NCI-H1436 (cell line): ENCODE measurements around the gene GREB1L.
"Not testable (repeated sequence)": the region's sequence is repeated elsewhere in the genome, so short reads cannot be mapped to it uniquely, and the experiment has no call there.

Experiments
- DNase-seq: peaks from one replicate; lab custom pipeline; 2025; lab: John Stamatoyannopoulos, UW

The GREB1L gene

GRCh38 chr18:21264651-21265050 lies 22.6 kb downstream of the GREB1L start:
- DNase-seq, result no peak

DNA sequence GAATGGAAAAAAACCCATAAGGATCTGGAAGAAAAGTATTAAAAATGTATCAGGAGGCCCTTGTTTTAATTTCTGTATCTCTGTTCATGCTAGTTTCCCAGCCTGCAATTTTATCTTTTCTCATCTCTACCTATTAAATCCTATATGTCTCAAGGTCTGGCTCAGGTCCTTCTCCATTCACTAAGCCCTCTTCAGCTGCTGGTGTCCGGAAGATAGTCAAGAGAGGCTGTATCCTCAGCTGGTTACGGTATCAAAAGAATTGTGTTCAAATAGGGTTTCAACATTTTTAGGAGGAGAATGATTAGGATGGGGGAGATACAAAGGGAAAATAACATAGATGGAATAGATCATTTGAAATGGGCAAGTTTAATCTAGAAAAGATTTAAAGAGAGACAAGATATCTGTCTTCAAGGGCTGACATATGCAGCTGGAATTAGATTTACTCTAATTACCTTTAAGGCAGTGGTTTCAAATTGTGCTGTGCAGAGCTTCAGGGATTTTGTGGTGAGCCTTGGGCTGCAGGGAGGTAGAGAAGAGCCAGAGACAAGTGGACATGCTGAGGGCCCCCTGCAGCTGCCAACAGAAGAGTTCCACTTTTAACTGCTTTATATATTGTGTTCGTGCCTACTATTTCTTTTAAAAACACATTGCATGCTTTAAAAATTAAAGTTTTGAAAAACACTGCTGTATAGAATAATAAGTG lies 24.1 kb downstream of the GREB1L start:
- DNase-seq, result no peak

- DNase-seq, result no peak
Measured at GRCh38 chr18:21267400-21267799, 25.4 kb downstream of the GREB1L start.

DNA sequence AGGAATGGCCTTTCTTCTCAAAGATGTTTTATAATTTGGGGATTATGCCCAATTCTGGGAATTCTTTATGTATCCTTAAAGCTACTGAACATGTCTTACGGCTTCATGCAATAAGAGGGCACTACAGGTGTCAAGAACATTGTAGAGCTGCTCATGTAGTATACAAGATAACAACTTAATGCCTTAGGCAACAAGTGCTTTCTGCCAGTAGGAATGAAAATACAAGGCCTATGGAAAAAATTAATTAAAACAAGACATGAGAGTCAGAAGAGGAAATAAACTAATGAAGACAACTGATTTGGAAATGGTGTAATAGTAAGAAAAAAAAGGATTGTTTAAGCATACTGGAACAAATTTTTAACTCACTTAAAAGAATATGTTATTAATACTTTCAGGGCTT lies 27.3 kb downstream of the GREB1L start:
- no peak for DNase-seq

DNA sequence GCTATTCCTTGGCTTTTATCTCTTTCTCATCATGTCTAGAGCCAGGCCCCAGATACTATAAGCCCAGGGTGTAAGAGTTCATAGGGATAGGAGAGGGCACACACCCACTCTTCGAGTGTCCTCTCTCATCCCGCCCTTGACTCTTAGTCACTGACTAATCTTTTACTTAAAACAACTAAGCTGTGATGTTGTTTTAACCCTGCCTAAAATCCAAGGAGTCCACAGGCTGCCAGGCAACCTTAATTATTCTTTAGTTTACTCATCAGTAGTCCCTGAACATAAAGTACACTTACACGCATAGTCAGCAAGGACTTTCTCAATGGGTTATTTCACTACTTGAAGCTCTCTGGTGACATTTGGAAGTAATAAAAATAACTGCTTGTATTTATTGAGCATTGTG lies 28.4 kb downstream of the GREB1L start:
- DNase-seq, result no peak

DNA sequence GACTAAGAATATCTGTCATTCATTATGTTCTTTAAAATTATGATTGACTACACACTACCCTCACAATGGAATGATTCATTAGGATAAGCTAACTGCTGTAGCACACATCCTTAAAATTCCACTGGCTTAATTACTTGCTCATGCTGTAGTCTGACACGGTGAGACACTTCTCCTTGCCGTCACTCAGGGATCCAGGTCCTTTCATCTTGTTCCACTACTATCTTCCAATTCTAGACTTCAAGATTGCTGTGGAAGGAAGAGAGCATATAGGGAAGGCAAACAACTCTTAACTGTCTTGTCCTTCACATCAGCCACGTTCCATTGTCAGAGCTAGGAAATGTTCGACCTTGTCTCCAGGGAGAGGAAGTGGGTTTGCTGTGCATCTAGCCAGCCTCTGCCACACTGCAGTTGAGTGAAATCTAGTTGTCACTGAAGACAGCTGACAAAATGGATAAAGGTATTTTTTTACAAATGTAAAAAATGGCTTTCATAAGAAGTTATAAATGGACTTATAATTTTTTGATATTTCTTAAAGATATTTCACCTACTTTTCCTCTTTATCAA lies 30.1 kb downstream of the GREB1L start:
- DNase-seq, result no peak

- no peak for DNase-seq
Measured at GRCh38 chr18:21273568-21273967, 31.5 kb downstream of the GREB1L start.

DNA sequence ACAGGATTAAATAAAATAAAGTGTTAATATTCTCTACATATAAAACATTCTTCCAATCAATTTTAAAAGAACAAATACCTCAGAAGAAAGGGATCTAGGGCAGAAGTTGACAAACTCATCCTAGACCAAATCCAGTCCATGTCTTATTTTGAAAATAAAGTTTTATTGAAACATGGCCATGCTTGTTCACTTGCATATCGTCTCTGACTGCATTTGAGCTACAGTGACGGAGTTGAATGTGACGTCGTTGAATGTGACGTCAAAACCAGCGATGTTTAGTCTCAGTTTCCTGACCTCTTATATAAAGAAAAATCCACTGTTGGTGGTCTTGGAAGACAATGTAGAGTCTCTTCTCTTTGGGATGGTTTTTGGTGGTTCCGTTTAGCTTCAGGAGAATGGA lies 33.6 kb downstream of the GREB1L start:
- no peak for DNase-seq

- no peak for DNase-seq
Measured at GRCh38 chr18:21277578-21277977, 35.5 kb downstream of the GREB1L start.

GRCh38 chr18:21278218-21278617 lies 36.2 kb downstream of the GREB1L start:
- not testable (repeated sequence) for DNase-seq

DNA sequence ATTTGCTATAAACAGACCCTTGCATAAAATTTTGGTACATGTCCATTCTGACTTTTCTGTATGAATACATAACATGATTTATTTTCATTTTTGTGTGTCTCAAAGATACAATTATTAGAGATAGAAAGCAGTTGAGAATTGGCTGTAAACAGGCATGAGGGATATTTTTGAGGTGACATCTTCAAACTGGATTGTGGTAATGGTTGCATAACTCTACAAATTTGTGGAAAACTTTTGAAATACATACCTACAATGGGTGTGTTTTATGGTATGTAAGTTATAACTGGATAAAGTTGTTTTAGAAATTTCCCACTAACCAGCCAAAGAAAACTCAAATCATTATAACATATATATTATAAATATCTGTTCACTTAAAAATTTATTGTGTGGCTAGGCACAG lies 39.6 kb downstream of the GREB1L start:
- no peak for DNase-seq

DNA sequence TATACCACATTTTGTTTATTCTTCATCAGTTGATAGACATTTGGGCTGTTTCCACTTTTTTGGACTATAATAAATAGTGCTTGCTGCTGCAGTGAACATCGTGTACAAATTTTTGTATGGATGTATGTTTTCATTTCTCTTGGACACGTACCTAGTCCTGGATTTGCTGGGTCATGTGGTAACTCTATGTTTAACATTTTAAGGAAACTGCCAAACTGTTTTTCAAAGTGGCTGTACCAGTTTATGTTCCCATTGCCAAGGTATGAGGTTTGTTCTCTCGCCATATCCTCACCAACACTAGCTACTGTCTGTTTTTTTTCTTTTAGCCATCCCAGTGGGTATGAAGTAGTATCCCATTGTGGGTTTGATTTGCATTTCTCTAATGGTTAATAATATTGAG lies 42.5 kb downstream of the GREB1L start:
- DNase-seq, result no peak

DNA sequence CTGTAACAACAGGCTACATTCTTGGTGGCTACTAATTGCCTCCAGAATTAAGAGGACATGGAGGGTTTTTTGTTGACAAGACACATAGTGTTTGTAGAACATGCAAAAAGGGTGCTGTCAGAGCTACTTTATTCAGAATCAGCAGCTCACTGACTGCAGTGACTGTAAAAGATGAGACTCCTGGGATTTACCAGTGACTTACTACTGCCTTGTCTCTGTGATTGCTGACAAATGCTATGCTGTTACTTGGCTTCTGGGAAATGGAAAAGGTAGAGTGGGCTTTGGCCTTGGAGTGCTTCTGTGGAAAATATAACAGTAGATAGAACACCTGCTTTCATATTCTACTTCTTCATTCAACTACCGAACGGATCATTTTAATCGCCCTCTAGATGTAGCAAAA lies 47.8 kb downstream of the GREB1L start:
- DNase-seq, result no peak

DNA sequence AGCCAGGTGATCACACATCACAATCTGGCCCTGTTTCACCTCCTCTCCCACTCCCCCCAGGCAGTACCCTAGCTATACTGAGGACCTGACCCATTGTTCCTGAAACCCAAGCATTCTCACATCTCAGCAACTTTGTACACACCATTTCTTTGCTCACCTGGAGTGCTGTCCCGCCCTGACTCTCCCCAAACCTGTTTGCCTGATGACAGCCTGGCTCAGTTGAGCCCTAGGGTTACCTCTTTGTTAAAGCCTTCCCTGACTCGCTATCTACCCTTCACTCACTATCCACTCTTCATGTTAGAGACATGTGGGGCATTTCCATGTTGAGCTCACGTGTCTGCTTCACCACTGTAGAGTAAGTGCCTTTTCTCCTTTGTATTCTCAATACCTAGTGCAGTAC lies 49.1 kb downstream of the GREB1L start:
- DNase-seq, result no peak

DNA sequence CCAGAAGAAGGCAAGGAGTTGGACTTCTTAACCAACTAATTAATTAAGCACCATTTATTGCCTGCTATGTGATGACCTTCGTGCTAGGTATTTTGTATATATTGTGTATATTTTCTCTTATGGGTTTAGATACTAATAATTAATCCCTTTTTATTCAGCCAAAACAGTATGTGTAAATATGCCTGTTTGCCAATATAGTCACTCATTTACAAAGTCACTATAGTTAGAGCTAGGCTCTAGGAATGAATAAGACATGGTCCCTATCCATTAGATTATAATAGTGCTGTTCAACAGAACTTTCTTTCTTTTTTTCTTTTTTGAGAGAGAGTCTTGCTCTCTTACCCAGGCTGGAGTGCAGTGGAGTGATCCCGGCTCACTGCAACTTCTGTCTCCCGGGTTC lies 51.4 kb downstream of the GREB1L start:
- DNase-seq, result no peak

GRCh38 chr18:21295101-21295500 lies 53.1 kb downstream of the GREB1L start:
- DNase-seq, result no peak

- no peak for DNase-seq
Measured at GRCh38 chr18:21296045-21296444, 54.0 kb downstream of the GREB1L start.

GRCh38 chr18:21298351-21298750 lies 56.3 kb downstream of the GREB1L start:
- no peak for DNase-seq

- no peak for DNase-seq
Measured at GRCh38 chr18:21300035-21300907, 58.2 kb downstream of the GREB1L start.

DNA sequence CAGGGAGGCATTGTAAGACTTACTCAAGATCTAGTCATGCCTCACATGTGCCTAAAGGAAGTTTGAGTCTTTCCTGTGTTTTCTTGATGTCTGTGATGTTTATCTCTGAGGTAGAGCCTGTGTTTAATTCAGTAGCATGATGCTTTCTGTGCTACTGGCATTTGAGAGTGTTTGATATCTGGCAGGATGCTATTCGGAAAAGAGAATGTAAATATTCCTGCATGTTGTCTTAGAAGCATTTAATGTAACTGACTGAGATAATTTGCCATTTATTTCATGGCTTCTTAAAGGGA lies 58.8 kb downstream of the GREB1L start:
- no peak for DNase-seq

- no peak for DNase-seq
Measured at GRCh38 chr18:21303445-21303844, 61.4 kb downstream of the GREB1L start.

DNA sequence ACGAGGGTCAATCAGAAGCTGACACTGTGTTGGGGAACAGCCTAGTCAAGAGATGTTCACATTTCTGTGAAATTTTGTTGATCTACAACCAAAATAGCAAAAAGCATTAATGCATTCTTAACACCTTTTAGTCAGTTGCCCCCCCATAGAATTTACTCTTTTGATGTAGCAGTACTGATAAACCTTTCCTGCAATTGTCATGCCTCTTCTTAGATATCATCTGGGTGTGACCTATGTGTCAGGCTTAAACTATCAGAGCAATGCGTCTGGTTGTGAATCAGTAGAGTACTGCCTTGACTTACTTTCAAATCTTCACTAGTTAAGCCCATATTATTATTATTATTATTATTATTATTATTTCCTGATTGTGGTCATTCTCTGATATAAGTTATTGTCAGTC lies 61.9 kb downstream of the GREB1L start:
- DNase-seq, result no peak

- DNase-seq, result no peak
Measured at GRCh38 chr18:21305621-21306020, 63.6 kb downstream of the GREB1L start.
